ENCODE data around the gene RNF224. TPM values are rescaled to one million over a fixed set of nuclear protein-coding genes. Genes with fewer than 3 reads are reported as not detected.

The RNF224 gene
- total and polyA plus RNA-seq, 3 experiments from 2014 or later: not detected

DNA sequence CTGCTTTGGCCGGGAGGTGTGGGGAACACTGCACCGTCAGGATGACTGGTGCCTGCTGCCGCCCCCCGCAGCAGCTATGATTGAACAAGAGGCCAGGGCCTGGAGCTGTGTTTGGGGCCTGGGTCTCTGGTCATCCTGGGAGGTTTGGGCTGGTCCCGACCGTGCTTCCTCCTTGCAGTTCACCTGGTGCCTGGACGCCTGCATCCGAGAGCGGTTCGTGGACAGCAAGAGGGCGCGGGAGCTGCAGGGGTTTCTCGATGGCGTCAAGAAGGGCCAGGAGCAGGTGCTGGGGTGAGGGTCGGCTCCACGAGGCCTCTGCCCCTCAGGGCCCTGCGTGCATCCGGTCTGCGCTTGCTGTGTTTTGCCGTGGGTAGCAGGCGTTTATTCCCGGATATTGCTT is 36.8 kb downstream of the RNF224 start:
- Histone ChIP-seq H3K27ac (ENCODE audit: low read depth, low read length) (no peak overlapping the region), H3K4me1 (ENCODE audit: insufficient read depth, low read length) (no peaks in the 10 kb centered on the region), H3K9me3 (ENCODE audit: low read length) (no peaks in the 10 kb centered on the region), H3K36me3 (ENCODE audit: insufficient read depth, low read length) (peaks cover 4% of the 10 kb centered on the region), H3K27me3 (ENCODE audit: insufficient read depth, low read length, poor library complexity, severe bottlenecking) (no peaks in the 10 kb centered on the region), H3K4me3 (ENCODE audit: low read length) (no peak overlapping the region)
- Mint-ChIP-seq H3K4me3 (no peak overlapping the region), H3K9me3 (no peaks in the 10 kb centered on the region), H3K4me1 (peaks cover 1 to 10% (median 4%) of the 10 kb centered on the region in 3 donors), H3K27ac (no peak overlapping the region), H3K27me3 (no peaks in the 10 kb centered on the region), H3K36me3 (peaks cover 5 to 60% (median 10%) of the 10 kb centered on the region in 3 donors)
- ChIA-PET CTCF (no interaction called here), POLR2A (interaction anchor here (0.6 kb wide), 1 partner anchor 24 kb away, joined by 6 read pairs; no protein-coding TSS in a partner anchor)
- no peak for DNase-seq

DNA sequence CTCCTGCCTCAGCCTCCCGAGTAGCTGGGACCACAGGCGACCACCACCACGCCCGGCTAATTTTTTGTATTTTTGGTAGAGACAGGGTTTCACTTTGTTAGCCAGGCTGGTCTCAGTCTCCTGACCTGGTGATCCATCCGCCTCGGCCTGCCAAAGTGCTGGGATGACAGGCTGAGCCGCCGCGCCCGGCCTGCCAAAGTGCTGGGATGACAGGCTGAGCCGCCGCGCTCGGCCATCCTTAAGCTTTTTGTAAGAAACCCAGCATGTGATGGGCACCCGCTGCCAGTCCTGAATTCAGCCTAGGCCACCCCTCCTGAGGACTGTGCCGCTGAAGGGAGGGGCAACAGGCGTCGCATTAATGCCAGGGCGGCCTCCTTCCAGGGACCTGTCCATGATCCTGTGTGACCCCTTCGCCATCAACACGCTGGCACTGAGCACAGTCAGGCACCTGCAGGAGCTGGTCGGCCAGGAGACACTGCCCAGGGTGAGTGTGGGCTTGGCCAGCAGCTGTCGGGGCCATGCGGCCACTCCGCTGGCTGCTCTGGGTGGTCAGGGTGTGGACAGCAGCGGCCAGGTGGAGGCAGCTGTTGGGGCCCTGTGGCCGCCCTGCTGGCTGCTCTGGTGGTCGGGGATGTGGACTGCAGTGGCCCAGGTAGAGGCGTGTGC is 38.3 kb downstream of the RNF224 start:
- no peak overlapping the region for H3K4me3 ChIP-seq (ENCODE audit: low read length)
- peaks cover 4% of the 10 kb centered on the region for H3K36me3 ChIP-seq (ENCODE audit: insufficient read depth, low read length)
- peaks cover 5 to 65% (median 13%) of the 10 kb centered on the region in 3 donors for H3K36me3 Mint-ChIP-seq
- H3K27ac Mint-ChIP-seq: no peak overlapping the region
- H3K4me1 Mint-ChIP-seq: peaks cover 3 to 10% (median 4%) of the 10 kb centered on the region in 3 donors
- no peak overlapping the region for H3K27ac ChIP-seq (ENCODE audit: low read depth, low read length)
- H3K9me3 Mint-ChIP-seq: no peaks in the 10 kb centered on the region
- H3K4me3 Mint-ChIP-seq: no peak overlapping the region
- no peaks in the 10 kb centered on the region for H3K9me3 ChIP-seq (ENCODE audit: low read length)
- H3K27me3 Mint-ChIP-seq: no peaks in the 10 kb centered on the region
- no peak for DNase-seq
- no peaks in the 10 kb centered on the region for H3K27me3 ChIP-seq (ENCODE audit: insufficient read depth, low read length, poor library complexity, severe bottlenecking)
- POLR2A ChIA-PET: no interaction called here
- CTCF ChIA-PET: interaction anchor here (1.0 kb wide), 1 partner anchor 29 kb away, joined by 4 read pairs; no protein-coding TSS in a partner anchor
- H3K4me1 ChIP-seq (ENCODE audit: insufficient read depth, low read length): no peaks in the 10 kb centered on the region

DNA sequence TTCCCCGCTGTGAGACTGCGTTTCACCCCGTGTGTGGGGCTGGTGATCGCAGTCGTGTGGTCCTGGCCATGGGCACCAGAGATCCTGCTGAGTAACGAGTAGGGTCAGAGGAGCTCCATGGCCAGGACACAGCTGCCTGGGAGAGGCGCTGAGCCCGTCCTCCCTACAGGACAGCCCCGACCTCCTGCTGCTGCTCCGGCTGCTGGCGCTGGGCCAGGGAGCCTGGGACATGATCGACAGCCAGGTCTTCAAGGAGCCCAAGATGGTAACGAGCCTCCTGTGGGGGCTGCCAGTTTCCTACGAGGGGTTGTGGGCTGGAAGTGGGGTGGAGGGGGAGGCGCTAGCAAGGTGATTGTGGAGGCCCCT is 38.8 kb downstream of the RNF224 start:
- CTCF ChIA-PET: interaction anchor here (1.0 kb wide), 1 partner anchor 29 kb away, joined by 4 read pairs; no protein-coding TSS in a partner anchor
- peaks cover 5 to 68% (median 13%) of the 10 kb centered on the region in 3 donors for H3K36me3 Mint-ChIP-seq
- H3K4me3 ChIP-seq (ENCODE audit: low read length): no peak overlapping the region
- no peak overlapping the region for H3K4me3 Mint-ChIP-seq
- H3K27ac Mint-ChIP-seq: no peak overlapping the region
- no peaks in the 10 kb centered on the region for H3K9me3 Mint-ChIP-seq
- no peaks in the 10 kb centered on the region for H3K27me3 ChIP-seq (ENCODE audit: insufficient read depth, low read length, poor library complexity, severe bottlenecking)
- no peak overlapping the region for H3K27ac ChIP-seq (ENCODE audit: low read depth, low read length)
- no peaks in the 10 kb centered on the region for H3K27me3 Mint-ChIP-seq
- H3K4me1 ChIP-seq (ENCODE audit: insufficient read depth, low read length): peaks cover 3% of the 10 kb centered on the region
- no peak for DNase-seq
- POLR2A ChIA-PET: no interaction called here
- peaks cover 4% of the 10 kb centered on the region for H3K36me3 ChIP-seq (ENCODE audit: insufficient read depth, low read length)
- H3K9me3 ChIP-seq (ENCODE audit: low read length): no peaks in the 10 kb centered on the region
- H3K4me1 Mint-ChIP-seq: peaks cover 4 to 10% (median 7%) of the 10 kb centered on the region in 3 donors

DNA sequence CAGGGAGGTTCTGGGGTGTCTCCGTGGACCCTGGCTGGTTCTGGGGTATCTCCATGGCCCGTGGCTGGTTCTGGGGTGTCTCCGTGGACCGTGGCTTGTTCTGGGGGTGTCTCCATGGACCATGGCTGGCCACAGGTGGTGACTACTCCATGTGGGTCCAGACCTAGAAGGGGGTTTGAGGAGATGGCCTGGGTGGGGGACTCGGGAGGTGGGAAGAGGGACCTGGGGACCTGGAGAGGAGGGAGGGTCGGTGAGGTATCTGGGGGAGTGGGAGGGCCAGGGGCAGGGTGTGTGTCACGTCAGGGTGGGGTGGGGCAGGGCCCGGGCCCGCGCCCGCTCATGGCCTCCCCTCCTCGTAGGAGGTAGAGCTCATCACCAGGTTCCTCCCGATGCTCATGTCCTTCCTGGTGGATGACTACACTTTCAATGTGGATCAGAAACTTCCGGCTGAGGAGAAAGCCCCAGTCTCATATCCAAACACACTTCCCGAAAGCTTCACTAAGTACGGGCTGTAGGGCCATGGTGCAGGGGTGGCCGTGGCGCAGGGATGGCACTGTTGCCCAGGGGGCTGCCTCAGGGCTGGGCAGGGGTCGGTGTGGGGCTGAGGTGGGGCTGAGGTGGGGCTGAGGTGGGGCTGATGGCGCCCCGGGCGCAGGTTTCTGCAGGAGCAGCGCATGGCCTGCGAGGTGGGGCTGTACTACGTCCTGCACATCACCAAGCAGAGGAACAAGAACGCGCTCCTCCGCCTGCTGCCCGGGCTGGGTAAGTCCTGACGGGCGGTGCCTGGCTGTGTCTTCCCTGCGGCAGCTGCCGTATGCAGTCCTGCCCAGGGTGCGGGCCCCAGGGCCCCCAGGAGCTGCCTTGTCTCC is 39.5 kb downstream of the RNF224 start:
- Mint-ChIP-seq H3K36me3 (peaks cover 5 to 68% (median 14%) of the 10 kb centered on the region in 3 donors), H3K9me3 (no peaks in the 10 kb centered on the region), H3K27ac (peak overlapping the region in 1 of 8 donors; percentile 42), H3K27me3 (no peaks in the 10 kb centered on the region), H3K4me3 (no peak overlapping the region), H3K4me1 (peaks cover 6 to 11% (median 11%) of the 10 kb centered on the region in 3 donors)
- DNase-seq: no peak
- no peaks in the 10 kb centered on the region for H3K27me3 ChIP-seq (ENCODE audit: insufficient read depth, low read length, poor library complexity, severe bottlenecking)
- H3K4me3 ChIP-seq (ENCODE audit: low read length): no peak overlapping the region
- peaks cover 9% of the 10 kb centered on the region for H3K4me1 ChIP-seq (ENCODE audit: insufficient read depth, low read length)
- no peaks in the 10 kb centered on the region for H3K9me3 ChIP-seq (ENCODE audit: low read length)
- POLR2A ChIA-PET: interaction anchor here (0.6 kb wide), 1 partner anchor 19 kb away, joined by 3 read pairs; no protein-coding TSS in a partner anchor
- H3K27ac ChIP-seq (ENCODE audit: low read depth, low read length): no peak overlapping the region
- CTCF ChIA-PET: no interaction called here
- peaks cover 4% of the 10 kb centered on the region for H3K36me3 ChIP-seq (ENCODE audit: insufficient read depth, low read length)

DNA sequence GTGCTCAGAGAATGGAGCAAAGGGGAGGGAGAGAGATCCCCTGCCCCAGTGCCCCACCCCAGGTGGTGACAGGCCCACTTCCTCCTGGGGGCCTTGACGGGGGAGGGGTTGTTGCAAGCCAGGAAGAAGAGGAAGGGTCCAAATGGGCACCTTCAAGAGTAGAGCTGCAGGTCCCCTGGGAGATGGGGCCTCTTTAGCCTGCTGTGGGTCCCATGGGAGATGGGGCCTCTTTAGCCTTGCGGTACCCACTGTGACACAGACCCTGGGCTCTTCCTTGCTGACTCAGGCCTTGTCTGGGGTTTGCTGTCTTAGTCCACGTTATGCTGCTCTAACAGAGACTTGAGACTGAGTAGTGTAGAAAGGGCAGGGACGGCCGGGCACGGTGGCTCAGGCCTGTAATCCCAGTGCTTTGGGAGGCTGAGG is 40.6 kb downstream of the RNF224 start:
- POLR2A ChIA-PET: no interaction called here
- peak overlapping the region; percentile 5 for H3K27ac ChIP-seq (ENCODE audit: low read depth, low read length)

DNA sequence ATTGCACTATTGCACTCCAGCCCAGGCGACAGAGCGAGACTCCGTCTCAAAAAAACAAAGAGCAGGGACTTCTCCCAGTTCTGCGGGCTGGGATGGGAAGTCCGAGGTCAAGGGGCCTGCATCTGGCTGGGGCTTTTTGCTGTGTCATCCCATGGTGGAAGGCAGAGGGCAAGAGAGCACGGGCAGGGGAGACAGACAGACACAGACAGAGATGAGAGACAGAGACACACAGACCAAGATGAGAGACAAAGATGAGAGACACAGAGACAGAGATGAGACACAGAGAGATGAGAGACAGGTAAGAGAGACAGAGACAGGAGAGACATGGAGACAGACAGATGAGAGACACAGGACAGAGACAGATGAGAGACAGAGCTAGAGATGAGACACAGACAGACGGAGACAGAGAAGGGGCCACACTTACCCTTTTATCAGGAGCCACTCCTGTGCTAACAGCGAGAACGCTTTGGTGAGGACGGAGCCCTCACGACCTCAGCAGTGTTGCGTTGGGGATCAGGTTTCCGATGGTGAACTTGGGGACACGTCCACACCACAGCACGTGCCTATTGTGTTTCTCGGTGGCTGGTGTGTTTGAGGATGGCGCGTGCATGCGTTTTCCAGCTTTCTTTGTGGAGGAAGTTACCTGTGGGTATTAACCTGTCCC is 41.4 kb downstream of the RNF224 start:
- CTCF ChIA-PET: no interaction called here
- no peak overlapping the region for H3K4me3 Mint-ChIP-seq

More for the DNA sequence above, 40.6 kb downstream of the RNF224 start:
- Histone ChIP-seq H3K36me3 (ENCODE audit: insufficient read depth, low read length) (peaks cover 4% of the 10 kb centered on the region), H3K27me3 (ENCODE audit: insufficient read depth, low read length, poor library complexity, severe bottlenecking) (no peaks in the 10 kb centered on the region), H3K4me1 (ENCODE audit: insufficient read depth, low read length) (peaks cover 14% of the 10 kb centered on the region), H3K4me3 (ENCODE audit: low read length) (no peak overlapping the region), H3K9me3 (ENCODE audit: low read length) (no peaks in the 10 kb centered on the region)
- H3K4me1 Mint-ChIP-seq: peaks cover 6 to 11% (median 10%) of the 10 kb centered on the region in 3 donors
- CTCF ChIA-PET: no interaction called here
- H3K9me3 Mint-ChIP-seq: no peaks in the 10 kb centered on the region
- H3K36me3 Mint-ChIP-seq: peaks cover 5 to 65% (median 13%) of the 10 kb centered on the region in 3 donors
- no peak overlapping the region for H3K4me3 Mint-ChIP-seq
- no peak for DNase-seq
- H3K27ac Mint-ChIP-seq: peak overlapping the region in 2 of 8 donors; percentile 25 to 75
- H3K27me3 Mint-ChIP-seq: no peaks in the 10 kb centered on the region

DNA sequence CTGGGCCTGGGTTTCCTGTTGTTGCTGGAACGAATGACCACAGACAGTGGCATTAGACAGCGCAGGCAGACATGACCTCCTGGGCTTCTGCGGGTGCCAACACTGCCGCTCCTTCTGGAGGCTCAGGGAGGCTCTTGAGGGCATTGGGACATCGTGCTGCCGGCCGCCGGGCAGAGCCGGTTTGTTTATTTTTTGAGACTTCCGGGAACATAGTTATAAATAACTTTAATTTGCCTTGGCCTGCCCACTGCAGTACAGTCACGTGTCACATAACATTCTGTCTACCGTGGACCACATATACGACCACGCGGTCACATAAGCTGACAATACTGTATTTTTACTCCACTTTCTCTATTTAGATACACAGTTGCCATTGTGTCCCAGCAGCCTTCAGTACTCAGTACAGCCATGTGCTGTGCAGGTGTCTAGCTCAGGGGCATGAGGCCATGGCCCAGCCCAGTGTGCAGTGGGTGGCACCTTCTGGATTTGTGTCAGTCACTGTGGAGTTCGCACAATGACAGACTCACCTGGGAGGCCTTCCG is 42.0 kb downstream of the RNF224 start:
- H3K27me3 Mint-ChIP-seq: no peaks in the 10 kb centered on the region
- Histone ChIP-seq H3K9me3 (ENCODE audit: low read length) (no peaks in the 10 kb centered on the region), H3K4me3 (ENCODE audit: low read length) (no peak overlapping the region), H3K4me1 (ENCODE audit: insufficient read depth, low read length) (peaks cover 14% of the 10 kb centered on the region), H3K27me3 (ENCODE audit: insufficient read depth, low read length, poor library complexity, severe bottlenecking) (no peaks in the 10 kb centered on the region), H3K27ac (ENCODE audit: low read depth, low read length) (peak overlapping the region; percentile 5), H3K36me3 (ENCODE audit: insufficient read depth, low read length) (peaks cover 4% of the 10 kb centered on the region)
- H3K9me3 Mint-ChIP-seq: no peaks in the 10 kb centered on the region
- H3K36me3 Mint-ChIP-seq: peaks cover 5 to 57% (median 15%) of the 10 kb centered on the region in 3 donors
- H3K4me1 Mint-ChIP-seq: peaks cover 6 to 11% (median 10%) of the 10 kb centered on the region in 3 donors
- DNase-seq: no peak
- ChIA-PET POLR2A (no interaction called here), CTCF (no interaction called here)
- no peak overlapping the region for H3K27ac Mint-ChIP-seq
- no peak overlapping the region for H3K4me3 Mint-ChIP-seq

More for the DNA sequence above, 41.4 kb downstream of the RNF224 start:
- peaks cover 4% of the 10 kb centered on the region for H3K36me3 ChIP-seq (ENCODE audit: insufficient read depth, low read length)
- Mint-ChIP-seq H3K4me1 (peaks cover 6 to 11% (median 10%) of the 10 kb centered on the region in 3 donors), H3K9me3 (no peaks in the 10 kb centered on the region), H3K36me3 (peaks cover 5 to 64% (median 15%) of the 10 kb centered on the region in 3 donors), H3K27ac (peak overlapping the region in 1 of 8 donors; percentile 26), H3K27me3 (no peaks in the 10 kb centered on the region)
- H3K27me3 ChIP-seq (ENCODE audit: insufficient read depth, low read length, poor library complexity, severe bottlenecking): no peaks in the 10 kb centered on the region
- no peak for DNase-seq
- peak overlapping the region; percentile 5 for H3K27ac ChIP-seq (ENCODE audit: low read depth, low read length)
- no peaks in the 10 kb centered on the region for H3K9me3 ChIP-seq (ENCODE audit: low read length)
- no peak overlapping the region for H3K4me3 ChIP-seq (ENCODE audit: low read length)
- POLR2A ChIA-PET: no interaction called here
- peaks cover 14% of the 10 kb centered on the region for H3K4me1 ChIP-seq (ENCODE audit: insufficient read depth, low read length)
